Stimulated activated CD4-positive, alpha-beta T cell treated with anti-CD3 and anti-CD28 coated beads, Interleukin-2, amount 100 ng/mL, for 4 hours (primary cell): ENCODE data around the gene SH3GL1.

ENCODE experiments used
- DNase-seq: peaks from one replicate; pipeline ENCODE4 v3.0.0-alpha.2; 2020; ENCODE audit warnings: low read depth

SH3GL1 gene

DNA sequence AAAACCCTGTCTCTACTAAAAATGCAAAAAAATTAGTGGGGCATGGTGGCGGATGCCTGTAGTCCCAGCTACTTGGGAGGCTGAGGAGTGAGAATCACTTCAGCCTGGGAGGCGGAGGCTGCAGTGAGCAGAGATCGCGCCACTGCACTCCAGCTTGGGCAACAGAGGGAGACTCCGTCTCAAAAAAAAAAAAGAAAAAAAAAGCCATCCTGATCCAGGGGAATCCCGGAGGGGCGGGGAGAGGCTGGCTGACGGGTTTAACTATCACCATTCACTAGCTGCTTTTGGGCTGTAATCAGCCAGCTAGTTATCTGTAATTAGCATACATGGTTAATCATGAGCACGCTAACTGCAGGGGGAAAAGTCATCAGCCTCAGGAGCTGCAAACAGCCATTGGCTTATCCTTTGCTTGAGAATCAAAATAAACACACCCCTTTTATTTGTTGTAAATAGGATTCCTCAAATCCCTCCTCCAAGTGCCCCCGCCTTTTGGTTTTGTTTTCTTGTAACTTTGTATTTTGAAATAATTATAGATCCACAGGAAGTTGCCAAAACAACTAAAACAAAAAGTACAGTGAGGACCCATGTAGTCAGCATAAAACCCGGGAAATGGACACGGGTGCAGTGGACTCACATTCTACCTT, 86.4 kb downstream of the SH3GL1 start:
- no peak for DNase-seq
